Keratinocyte (primary cell): ENCODE results near the gene PRELP. TPM values are rescaled to one million over a fixed set of nuclear protein-coding genes. Genes with fewer than 3 reads are reported as not detected.

Experiments used
- DNase-seq: peaks from one replicate; pipeline ENCODE4 v3.0.0-alpha.2; 2011; ENCODE audit warnings: low read depth, missing footprints, low spot score
- FAIRE-seq: peaks from 2 replicates; lab custom pipeline; 2011; peaks lifted over from hg19 to GRCh38; lab: Jason Lieb, UNC
- H2AFZ ChIP-seq: 2 replicates; pipeline ENCODE4 v1.6.0; 2012; ENCODE audit warnings: low read length, control low read depth, inconsistent platforms; ENCODE audit not compliant: control insufficient read depth
- H3K27ac ChIP-seq: 2 replicates; pipeline ENCODE4 v1.5.1; 2011; ENCODE audit warnings: low read length; ENCODE audit not compliant: control insufficient read depth, insufficient read depth
- H3K27me3 ChIP-seq: 3 replicates; pipeline ENCODE4 v1.6.0; 2011; ENCODE audit warnings: low read length; ENCODE audit not compliant: control insufficient read depth, insufficient read depth; ENCODE audit errors: extremely low read depth
- H3K36me3 ChIP-seq, 2 experiments: 2 replicates in 1 of 2; 3 replicates in 1 of 2; pipeline ENCODE4 v1.5.1; 2011; ENCODE audit warnings: low read length in 2 of 2, mild to moderate bottlenecking in 1 of 2; ENCODE audit not compliant: control insufficient read depth in 2 of 2, insufficient read depth in 2 of 2; ENCODE audit errors: extremely low read depth in 1 of 2
- H3K4me1 ChIP-seq: 3 replicates; pipeline ENCODE4 v1.5.1; 2011; ENCODE audit warnings: low read length; ENCODE audit not compliant: control insufficient read depth, insufficient read depth; ENCODE audit errors: extremely low read depth
- H3K4me2 ChIP-seq: 3 replicates; pipeline ENCODE4 v1.6.0; 2011; ENCODE audit warnings: low read depth, low read length; ENCODE audit not compliant: control insufficient read depth, insufficient read depth; ENCODE audit errors: extremely low read depth
- H3K4me3 ChIP-seq, 3 experiments: fragments of 200-600 bp in 1 of 3; sonication (generic) in 1 of 3; 2 replicates in 2 of 3; 3 replicates in 1 of 3; pipeline ENCODE4 v1.5.1; 2011 to 2016; ENCODE audit warnings: low read length in 3 of 3, mild to moderate bottlenecking in 3 of 3, control low read depth in 2 of 3, inconsistent platforms in 1 of 3, low read depth in 1 of 3, mixed read lengths in 1 of 3, mixed run types in 1 of 3, moderate library complexity in 1 of 3; ENCODE audit not compliant: control insufficient read depth in 2 of 3, insufficient read depth in 2 of 3; ENCODE audit errors: extremely low read depth in 1 of 3
- H3K79me2 ChIP-seq: 2 replicates; pipeline ENCODE4 v1.6.0; 2012; ENCODE audit warnings: low read length; ENCODE audit not compliant: control insufficient read depth, insufficient read depth
- H3K9ac ChIP-seq: 3 replicates; pipeline ENCODE4 v1.6.0; 2011; ENCODE audit warnings: low read length; ENCODE audit not compliant: control insufficient read depth, insufficient read depth; ENCODE audit errors: extremely low read depth
- H3K9me1 ChIP-seq: 3 replicates; pipeline ENCODE4 v1.6.0; 2011; ENCODE audit warnings: low read length; ENCODE audit not compliant: control insufficient read depth, insufficient read depth; ENCODE audit errors: extremely low read depth
- H3K9me3 ChIP-seq: 2 replicates; pipeline ENCODE4 v1.5.1; 2012; ENCODE audit warnings: low read depth, low read length; ENCODE audit not compliant: control insufficient read depth
- H4K20me1 ChIP-seq: 3 replicates; pipeline ENCODE4 v1.6.0; 2011; ENCODE audit warnings: low read length; ENCODE audit not compliant: control insufficient read depth, insufficient read depth; ENCODE audit errors: extremely low read depth
- EZH2 ChIP-seq: IDR thresholded peaks from one replicate; pipeline ENCODE4 v1.6.1; 2012; ENCODE audit warnings: inconsistent platforms, mild to moderate bottlenecking, low read length, moderate library complexity
- dilution Hi-C: fragments of 300-500 bp; cut with MboI; formaldehyde crosslinking; loops from one replicate; pipeline ENCODE4 v1.7.0; 2020; ENCODE audit warnings: low sequenced_read_pairs; ENCODE audit not compliant: extremely low pct_ligation_motif_present
- polyA plus RNA-seq, 5 experiments: library from polyadenylated mRNA; depleted of rRNA in 3 of 5; stranded (reverse) in 3 of 5; stranded (forward) in 1 of 5; unstranded in 1 of 5; fragments of >200 nt; gene quantifications; 1 replicate in 1 of 5; 2 replicates in 3 of 5; 3 replicates in 1 of 5; pipeline versions ENCODE4 v1.2.1 to v1.2.3, GENCODE V29; 2011 to 2012; ENCODE audit warnings: missing spikeins in 2 of 5, low read depth in 1 of 5, low replicate concordance in 1 of 5
- TF ChIP-seq, protein P1 (sequence below), 3 experiments: IDR thresholded peaks in 1 of 3; conservative IDR thresholded peaks in 1 of 3; optimal IDR thresholded peaks in 1 of 3; 2 replicates in 2 of 3; 3 replicates in 1 of 3; pipeline versions ENCODE3 to v1.5.1; 2011; ENCODE audit warnings: low read length in 3 of 3, mild to moderate bottlenecking in 3 of 3, moderate library complexity in 2 of 3, control low read depth in 1 of 3, inconsistent platforms in 1 of 3; ENCODE audit not compliant: insufficient read depth in 2 of 3; ENCODE audit errors: extremely low read depth in 1 of 3

The PRELP gene
- polyA plus RNA-seq, 1 donor (not counting 4 experiments of a cell fraction or from before 2014, with no cell fraction given): 0.01 TPM

DNA sequence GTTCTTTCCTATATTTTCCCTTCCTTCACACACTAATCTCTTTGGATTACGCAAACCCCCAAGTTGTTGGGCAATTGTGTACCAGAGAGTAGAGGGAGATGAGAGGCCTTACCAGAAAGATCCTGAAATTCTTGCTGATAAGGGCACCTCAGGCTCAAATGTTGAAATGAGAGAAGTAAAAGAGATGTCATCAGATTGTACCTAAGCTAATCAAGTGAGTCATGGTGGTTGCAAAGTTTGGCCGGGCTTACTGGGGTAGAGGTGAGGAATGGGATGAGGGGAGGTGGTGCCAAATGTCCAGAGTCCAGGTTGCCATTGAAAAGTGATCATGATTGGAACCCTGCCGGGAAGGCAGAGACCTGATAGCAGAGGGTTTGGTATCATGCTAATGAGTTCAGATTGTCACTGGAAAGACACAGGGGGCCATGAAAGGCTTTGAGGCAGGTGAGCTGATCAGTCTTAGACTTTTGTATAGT lies 61.4 kb downstream of the PRELP start:
- Histone ChIP-seq H3K79me2 (no peaks in the 10 kb centered on the region), H2AFZ (no peak overlapping the region)
- dilution Hi-C loops: no loop called here

DNA sequence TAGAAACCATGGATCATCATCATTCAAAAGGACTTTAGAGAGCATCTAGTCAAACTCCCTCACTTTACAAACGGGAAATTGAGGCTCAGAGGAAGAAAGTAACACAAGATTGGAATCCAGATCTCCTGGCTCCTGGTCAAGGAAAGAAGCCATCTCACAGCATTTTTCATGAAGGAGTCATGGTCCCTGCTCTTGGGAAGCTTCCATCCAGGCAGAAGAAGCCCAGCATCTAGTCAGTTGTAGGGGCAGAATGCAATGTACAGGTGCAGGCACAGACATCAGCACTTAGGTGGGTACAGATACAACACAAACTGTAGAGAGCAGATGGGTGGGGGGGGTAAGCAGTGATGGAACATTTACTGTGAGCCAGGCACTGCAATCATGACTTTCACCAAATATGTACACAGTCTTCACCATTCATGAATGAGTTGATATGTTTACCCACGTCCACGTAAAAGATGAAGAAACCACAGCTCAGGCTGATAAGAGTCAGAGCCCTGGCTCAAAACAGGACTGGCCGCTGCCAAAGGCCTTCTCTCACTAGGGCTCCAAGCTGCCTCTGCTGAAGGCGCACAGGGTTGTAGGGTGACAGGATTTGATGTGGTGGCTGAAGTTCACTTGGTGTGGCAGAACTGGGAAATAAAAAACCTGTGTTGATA lies 62.3 kb downstream of the PRELP start:
- TF ChIP-seq, protein P1, sequence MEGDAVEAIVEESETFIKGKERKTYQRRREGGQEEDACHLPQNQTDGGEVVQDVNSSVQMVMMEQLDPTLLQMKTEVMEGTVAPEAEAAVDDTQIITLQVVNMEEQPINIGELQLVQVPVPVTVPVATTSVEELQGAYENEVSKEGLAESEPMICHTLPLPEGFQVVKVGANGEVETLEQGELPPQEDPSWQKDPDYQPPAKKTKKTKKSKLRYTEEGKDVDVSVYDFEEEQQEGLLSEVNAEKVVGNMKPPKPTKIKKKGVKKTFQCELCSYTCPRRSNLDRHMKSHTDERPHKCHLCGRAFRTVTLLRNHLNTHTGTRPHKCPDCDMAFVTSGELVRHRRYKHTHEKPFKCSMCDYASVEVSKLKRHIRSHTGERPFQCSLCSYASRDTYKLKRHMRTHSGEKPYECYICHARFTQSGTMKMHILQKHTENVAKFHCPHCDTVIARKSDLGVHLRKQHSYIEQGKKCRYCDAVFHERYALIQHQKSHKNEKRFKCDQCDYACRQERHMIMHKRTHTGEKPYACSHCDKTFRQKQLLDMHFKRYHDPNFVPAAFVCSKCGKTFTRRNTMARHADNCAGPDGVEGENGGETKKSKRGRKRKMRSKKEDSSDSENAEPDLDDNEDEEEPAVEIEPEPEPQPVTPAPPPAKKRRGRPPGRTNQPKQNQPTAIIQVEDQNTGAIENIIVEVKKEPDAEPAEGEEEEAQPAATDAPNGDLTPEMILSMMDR (optimal IDR thresholded peaks at IDR 0.05 in 1 of 3, IDR thresholded peaks at IDR 0.05 in 1 of 3, conservative IDR thresholded peaks at IDR 0.05 in 1 of 3; ENCODE audit: extremely low read depth in 1 of 3, insufficient read depth in 2 of 3, low read length in 3 of 3): no peak
- TF ChIP-seq EZH2: no peak
- H3K9me1 ChIP-seq: no peaks in the 10 kb centered on the region
- no peaks in the 10 kb centered on the region for H3K79me2 ChIP-seq
- dilution Hi-C loops: no loop called here
- DNase-seq: no peak
- H3K36me3 ChIP-seq: no peaks in the 10 kb centered on the region
- FAIRE-seq: no peak
- H3K27me3 ChIP-seq: no peaks in the 10 kb centered on the region
- H3K27ac ChIP-seq: no peak overlapping the region
- no peak overlapping the region for H3K9ac ChIP-seq
- H3K4me1 ChIP-seq: peaks cover 38% of the 10 kb centered on the region
- no peaks in the 10 kb centered on the region for H3K9me3 ChIP-seq
- H4K20me1 ChIP-seq: no peaks in the 10 kb centered on the region
- no peak overlapping the region for H3K4me2 ChIP-seq
- H3K4me3 ChIP-seq: no peak overlapping the region
- H2AFZ ChIP-seq: no peak overlapping the region

More for the DNA sequence above, 61.4 kb downstream of the PRELP start:
- no peak for TF ChIP-seq EZH2
- TF ChIP-seq, protein P1 (optimal IDR thresholded peaks at IDR 0.05 in 1 of 3, IDR thresholded peaks at IDR 0.05 in 1 of 3, conservative IDR thresholded peaks at IDR 0.05 in 1 of 3; ENCODE audit: extremely low read depth in 1 of 3, insufficient read depth in 2 of 3, low read length in 3 of 3): no peak
- Histone ChIP-seq H4K20me1 (no peaks in the 10 kb centered on the region), H3K9me3 (no peaks in the 10 kb centered on the region), H3K27ac (no peak overlapping the region), H3K9me1 (no peaks in the 10 kb centered on the region), H3K4me2 (peak overlapping the region; percentile 4), H3K4me3 (no peak overlapping the region), H3K27me3 (no peaks in the 10 kb centered on the region), H3K36me3 (no peaks in the 10 kb centered on the region), H3K9ac (no peak overlapping the region), H3K4me1 (peaks cover 38% of the 10 kb centered on the region)
- DNase-seq (no peak), FAIRE-seq (no peak)
